LoVo (cell line): ENCODE results near the gene PRKAG2.

ENCODE experiments used
- DNase-seq: peaks from one replicate; pipeline ENCODE4 v3.0.0-alpha.2; 2016; ENCODE audit warnings: low spot score

The PRKAG2 gene

DNA sequence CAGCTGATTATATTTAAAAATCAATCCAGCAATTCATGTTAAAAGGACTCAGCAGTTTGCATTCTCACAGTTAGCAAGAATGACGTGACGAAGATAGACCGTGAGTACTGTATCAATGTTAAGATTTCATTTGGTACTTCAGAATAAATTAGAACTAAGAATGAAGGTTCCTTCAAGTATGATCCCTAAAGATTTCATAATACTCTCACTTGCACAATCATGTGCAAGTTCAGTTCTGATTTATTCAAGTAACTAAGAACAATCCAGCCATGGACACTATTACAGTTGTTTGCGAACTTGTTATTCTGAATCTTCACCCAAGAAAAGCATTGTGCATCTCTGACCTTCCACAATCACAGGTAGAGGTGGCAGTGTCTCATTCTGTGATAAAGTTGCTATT, 365.0 kb downstream of the PRKAG2 start:
- no peak for DNase-seq

DNA sequence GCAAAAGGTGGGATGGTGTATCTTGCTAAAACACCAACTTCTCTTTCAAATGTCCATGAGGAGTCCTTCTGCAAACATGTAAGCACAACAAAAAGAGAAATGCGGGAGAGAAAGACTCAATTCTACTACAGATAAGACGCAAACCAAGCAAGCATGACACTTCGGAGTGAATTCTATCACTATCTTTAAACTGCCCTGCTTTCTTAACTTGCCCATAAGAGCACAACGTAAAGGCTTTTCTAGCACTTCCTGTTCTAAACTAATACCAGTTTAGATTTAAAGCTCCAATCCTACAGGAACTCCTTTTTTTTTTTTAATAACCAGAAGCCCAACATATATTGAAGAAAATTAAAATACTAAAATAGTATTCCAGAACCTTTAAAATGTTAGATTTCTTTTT, 365.6 kb downstream of the PRKAG2 start:
- DNase-seq, result no peak

DNA sequence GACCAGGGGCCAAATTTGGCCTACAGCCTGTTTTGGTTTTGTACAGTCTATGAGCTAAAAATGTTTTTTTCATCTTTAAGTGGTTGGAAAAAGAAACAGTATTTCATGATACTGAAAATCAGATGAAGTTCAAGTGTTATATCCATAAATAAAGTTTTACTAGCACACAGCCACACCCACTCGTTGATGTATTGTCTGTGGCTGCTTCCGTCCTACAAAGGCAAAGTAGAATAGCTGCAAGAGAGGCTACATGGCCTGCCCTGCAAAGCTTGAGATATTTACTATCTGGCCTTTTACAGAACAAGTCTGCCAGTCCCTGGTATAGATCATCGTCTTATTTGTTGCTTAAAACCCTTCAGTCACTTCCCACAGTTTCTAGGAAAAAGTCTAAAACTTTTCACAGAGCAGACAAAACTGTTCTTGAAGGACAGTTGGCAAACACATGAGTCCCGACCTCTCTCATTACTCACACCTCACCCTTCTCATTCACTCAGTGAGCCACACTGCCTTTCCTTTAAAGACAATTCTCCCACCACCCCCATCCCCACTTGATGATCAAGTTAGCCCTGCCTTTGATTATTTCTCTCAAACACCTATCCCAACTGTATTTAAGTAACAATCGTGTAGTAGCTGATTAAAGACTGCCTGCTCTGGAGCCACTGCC, 367.1 kb downstream of the PRKAG2 start:
- DNase-seq, result no peak

DNA sequence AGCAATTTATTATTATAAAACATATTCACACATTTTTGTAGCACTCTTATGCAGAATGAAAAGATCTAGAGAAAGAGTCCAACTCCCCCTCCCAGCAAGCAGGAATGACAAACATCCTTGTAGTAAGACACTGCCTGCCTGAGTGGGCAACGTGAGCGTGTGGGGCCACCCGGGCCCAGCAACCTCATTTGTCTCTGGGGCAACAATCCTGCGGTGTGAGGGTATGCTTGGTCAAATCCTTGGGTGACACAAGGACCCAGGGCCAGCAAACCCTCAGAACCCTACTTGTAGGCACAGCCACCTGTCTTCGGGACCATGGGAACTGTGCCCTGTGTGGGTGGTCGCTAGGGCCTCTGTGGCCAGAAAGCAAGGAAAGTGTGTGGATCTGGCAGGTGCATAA, 367.9 kb downstream of the PRKAG2 start:
- DNase-seq, result no peak

DNA sequence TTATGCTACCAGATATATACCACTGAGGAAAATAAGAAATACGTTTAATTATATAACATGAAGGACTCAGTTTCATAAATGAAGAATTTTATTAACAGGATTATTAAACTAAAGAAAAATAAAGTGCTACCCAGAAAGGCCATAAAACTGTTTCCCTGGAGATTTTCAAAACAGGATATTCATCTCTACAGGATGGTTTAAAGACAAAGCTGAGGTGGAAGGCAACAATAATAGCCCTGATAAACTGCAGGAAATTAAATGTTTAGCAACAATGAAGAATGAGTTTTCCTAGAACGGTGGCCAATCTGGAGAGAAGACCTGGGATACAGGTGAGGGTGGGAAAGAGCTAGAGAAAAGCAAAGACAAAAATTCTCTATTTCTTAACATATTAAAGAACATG, 369.1 kb downstream of the PRKAG2 start:
- no peak for DNase-seq

DNA sequence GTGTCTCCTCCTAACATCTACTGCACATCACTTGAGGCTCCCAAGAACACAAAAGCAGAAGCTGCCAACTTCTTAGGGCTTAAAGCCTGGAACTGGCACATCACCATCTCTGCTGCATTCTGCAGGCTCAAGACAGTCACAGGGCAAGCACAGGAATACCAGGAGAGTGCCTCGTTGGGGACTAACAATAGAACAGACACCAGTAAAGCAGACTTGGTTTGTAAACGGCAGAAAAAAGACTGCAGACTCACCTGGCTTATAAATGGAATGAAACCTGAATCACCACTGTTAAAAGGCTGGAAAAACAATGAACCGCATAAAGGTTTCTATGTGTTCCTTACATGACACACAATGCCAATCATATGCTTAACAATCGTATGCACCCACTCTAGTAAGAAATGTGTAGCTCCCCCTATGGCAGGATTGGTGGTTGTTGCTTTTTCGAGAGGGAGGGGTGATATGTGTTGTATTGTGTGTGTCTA, 370.0 kb downstream of the PRKAG2 start:
- no peak for DNase-seq
